ENCODE results near the gene PEX11G. TPM values are rescaled to one million over a fixed set of nuclear protein-coding genes. Genes with fewer than 3 reads are reported as not detected.

Gene PEX11G
- total and polyA plus RNA-seq, 2 of the 8 experiments (the other 6 are each of a cell fraction or from before 2014, with no cell fraction given) = 2.1 to 4.3 TPM

DNA sequence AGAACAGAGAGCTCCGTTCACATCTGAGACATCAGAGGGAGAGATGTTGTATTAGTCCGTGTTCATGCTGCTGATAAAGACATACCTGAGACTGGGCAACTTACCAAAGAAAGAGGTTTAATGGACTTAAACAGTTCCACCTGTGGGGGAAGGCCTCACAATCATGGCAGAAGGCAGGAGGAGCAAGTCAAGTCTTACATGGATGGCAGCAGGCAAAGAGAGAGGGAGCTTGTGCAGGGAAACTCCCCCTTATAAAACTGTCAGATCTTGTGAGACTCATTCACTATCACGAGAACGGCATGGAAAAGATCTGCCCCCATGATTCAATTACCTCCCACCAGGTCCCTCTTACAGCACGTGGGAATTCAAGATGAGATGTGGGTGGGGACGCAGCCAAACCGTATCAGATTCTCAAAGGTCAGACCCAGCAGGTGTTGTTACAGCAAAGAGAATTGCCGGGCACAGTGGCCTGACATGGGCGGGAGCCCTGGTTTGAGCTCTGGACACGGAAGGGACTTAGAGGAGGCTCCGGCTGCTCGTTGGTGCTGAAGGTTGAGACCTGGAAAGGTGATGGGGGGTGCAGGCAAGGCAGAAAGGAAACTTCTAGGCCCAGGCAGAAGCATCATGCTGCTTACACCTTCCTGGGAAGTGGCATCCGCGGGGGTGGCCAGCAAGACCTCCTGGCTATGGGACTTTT is 33.1 kb downstream of the PEX11G start:
- Histone ChIP-seq H3K23ac (ENCODE audit: insufficient read length) (no peak overlapping the region), H3K4ac (replicated peaks; ENCODE audit: insufficient read length, low read depth, low read length) (no peak overlapping the region), H2BK20ac (ENCODE audit: low read length) (no peak overlapping the region), H3K4me3 (ENCODE audit: extremely low read depth in 1 of 4, insufficient read depth in 2 of 4, low read depth in 3 of 4, low read length in 4 of 4) (no peak overlapping the region), H3K18ac (ENCODE audit: extremely low read depth, low read length) (no peak overlapping the region), H3K23me2 (ENCODE audit: low read depth, low read length) (peaks cover 3% of the 10 kb centered on the region), H3K27ac (ENCODE audit: low read depth, low read length) (no peak overlapping the region), H2AK5ac (ENCODE audit: low read depth, low read length) (no peak overlapping the region), H3K4me1 (replicated peaks in 1 of 4; ENCODE audit: control insufficient read depth in 3 of 4, insufficient read depth in 4 of 4, low read length in 3 of 4) (no peaks in the 10 kb centered on the region), H3K9ac (replicated peaks in 1 of 4; ENCODE audit: extremely low read depth in 1 of 4, low read depth in 3 of 4, low read length in 3 of 4) (no peak overlapping the region), H4K8ac (ENCODE audit: extremely low read depth, insufficient read depth, low read length) (no peak overlapping the region), H3K4me2 (ENCODE audit: insufficient read depth in 1 of 2, low read depth in 2 of 2, low read length in 2 of 2) (no peak overlapping the region), H4K91ac (replicated peaks; ENCODE audit: insufficient read length, low read length) (no peak overlapping the region), H3K14ac (ENCODE audit: insufficient read length) (no peak overlapping the region), H3K27me3 (replicated peaks in 1 of 4; ENCODE audit: control insufficient read depth in 3 of 4, extremely low read depth in 1 of 4, insufficient read depth in 3 of 4, low read length in 3 of 4) (no peaks in the 10 kb centered on the region), H4K20me1 (replicated peaks in 1 of 2; ENCODE audit: control insufficient read depth in 1 of 2, insufficient read depth in 2 of 2, low read length in 2 of 2) (no peaks in the 10 kb centered on the region), H2BK5ac (ENCODE audit: low read depth, low read length) (no peak overlapping the region), H3K36me3 (ENCODE audit: control insufficient read depth in 2 of 4, insufficient read depth in 4 of 4, low read length in 3 of 4) (peaks cover 0 to 39% (median 20%) of the 10 kb centered on the region in 4 experiments; a peak in 6 of 8 replicates), H3K9me3 (ENCODE audit: insufficient read depth in 2 of 2, low read depth in 1 of 2, low read length in 1 of 2) (peaks cover 7 to 19% of the 10 kb centered on the region in 2 experiments; a peak in 3 of 4 replicates), H2AFZ (ENCODE audit: low read length) (no peak overlapping the region), H3K56ac (replicated peaks; ENCODE audit: insufficient read length, low read depth, low read length) (no peak overlapping the region), H2BK12ac (ENCODE audit: low read depth, low read length) (no peak overlapping the region), H2BK120ac (replicated peaks; ENCODE audit: low read depth, low read length) (no peak overlapping the region), H4K5ac (ENCODE audit: insufficient read length, low read depth, low read length) (no peak overlapping the region), H2BK15ac (ENCODE audit: low read length) (no peak overlapping the region), H3K79me1 (ENCODE audit: low read depth, low read length) (no peaks in the 10 kb centered on the region), H3K79me2 (ENCODE audit: control insufficient read depth in 1 of 2, insufficient read depth in 2 of 2, low read length in 2 of 2) (peaks cover 1 to 2% of the 10 kb centered on the region in 2 experiments)
- 91% methylated on average over 14 of the region's 14 CpGs; no CpG with 5 or more reads in 1 of the 2 experiments for WGBS, 2 experiments (ENCODE audit: extremely low coverage in 1 of 2, insufficient coverage in 1 of 2, insufficient read length in 1 of 2, insufficient replicate concordance in 2 of 2, low coverage in 1 of 2, low lambda C conversion rate in 2 of 2, missing lambda C conversion rate in 1 of 2)
- ChIA-PET POLR2A (ENCODE audit: partially characterized antibody) (no interaction called here), CTCF (ENCODE audit: partially characterized antibody) (no interaction called here)
- no peak for FAIRE-seq
- DNase-seq (ENCODE audit: low read depth in 1 of 2, low spot score in 2 of 2) = no peak
- TF ChIP-seq EGR1 (IDR thresholded peaks at IDR 0.05; ENCODE audit: borderline replicate concordance, low read depth, low read length) = no peak
- TF ChIP-seq SP4 (IDR thresholded peaks at IDR 0.05; ENCODE audit: low read length) = no peak
- no peak for TF ChIP-seq BACH1 (IDR thresholded peaks at IDR 0.05; ENCODE audit: low read length)
- no peak for TF ChIP-seq RAD21 (IDR thresholded peaks at IDR 0.05 in 1 of 2, conservative IDR thresholded peaks at IDR 0.05 in 1 of 2; ENCODE audit: low read depth in 2 of 2, low read length in 2 of 2)
- TF ChIP-seq, protein P1, sequence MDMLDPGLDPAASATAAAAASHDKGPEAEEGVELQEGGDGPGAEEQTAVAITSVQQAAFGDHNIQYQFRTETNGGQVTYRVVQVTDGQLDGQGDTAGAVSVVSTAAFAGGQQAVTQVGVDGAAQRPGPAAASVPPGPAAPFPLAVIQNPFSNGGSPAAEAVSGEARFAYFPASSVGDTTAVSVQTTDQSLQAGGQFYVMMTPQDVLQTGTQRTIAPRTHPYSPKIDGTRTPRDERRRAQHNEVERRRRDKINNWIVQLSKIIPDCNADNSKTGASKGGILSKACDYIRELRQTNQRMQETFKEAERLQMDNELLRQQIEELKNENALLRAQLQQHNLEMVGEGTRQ (IDR thresholded peaks at IDR 0.05; ENCODE audit: low read length) = no peak
- no peak for TF ChIP-seq CBX8 (IDR thresholded peaks at IDR 0.05; ENCODE audit: borderline replicate concordance, low read depth, low read length)
- TF ChIP-seq CTBP2 (IDR thresholded peaks at IDR 0.05; ENCODE audit: borderline replicate concordance, insufficient read depth, insufficient read length, low read length) = no peak
- no peak for TF ChIP-seq BCL11A (IDR thresholded peaks at IDR 0.05; ENCODE audit: low read depth in 2 of 2, low read length in 2 of 2)
- TF ChIP-seq CEBPB (IDR thresholded peaks at IDR 0.05; ENCODE audit: low read depth, low read length) = no peak
- no peak for TF ChIP-seq JUND (IDR thresholded peaks at IDR 0.05; ENCODE audit: low read length)
- TF ChIP-seq SIN3A (conservative IDR thresholded peaks at IDR 0.05 in 1 of 2, IDR thresholded peaks at IDR 0.05 in 1 of 2; ENCODE audit: low read depth in 1 of 2, low read length in 2 of 2) = no peak
- TF ChIP-seq NANOG (IDR thresholded peaks at IDR 0.05; ENCODE audit: insufficient read depth, low read depth, low read length, poor library complexity, severe bottlenecking) = no peak
